GM12878 (cell line): ENCODE measurements around the gene ANKRD50. TPM values are rescaled to one million over a fixed set of nuclear protein-coding genes. Genes with fewer than 3 reads are reported as not detected.

ENCODE experiments used
- ATAC-seq: fragments of 200-7000 bp; cut with Tn5 transposase; 3 replicates; pipeline ENCODE4 v1.9.1; 2020; ENCODE audit warnings: mild to moderate bottlenecking, moderate library complexity
- BruUV-seq: library from RNA; stranded (reverse); fragments of 400-500 nt; replicated peaks from 2 replicates; lab custom pipeline; 2021; lab: Mats Ljungman, UMichigan
- CTCF ChIA-PET: fragments of 300-600 bp; sonication (Branson Sonifier 250); formaldehyde crosslinking; extraction: SDS; loops from one replicate; lab custom pipeline; 2021; ENCODE audit warnings: inconsistent platforms; lab: Yijun Ruan, JAX
- POLR2A ChIA-PET: fragments of 350-600 bp; formaldehyde crosslinking; extraction: SDS; loops from one replicate; lab custom pipeline; 2021; ENCODE audit warnings: inconsistent platforms; lab: Charles Lee
- RAD21 ChIA-PET: fragments of 300-600 bp; sonication (Branson Sonifier 250); formaldehyde crosslinking; loops from one replicate; lab custom pipeline; 2023; ENCODE audit warnings: antibody characterized with exemption; ENCODE audit not compliant: unreplicated experiment; lab: Charles Lee
- SMC1A ChIA-PET: fragments of 300-600 bp; sonication (Branson Sonifier 250); formaldehyde crosslinking; loops from one replicate; lab custom pipeline; 2023; ENCODE audit not compliant: unreplicated experiment, uncharacterized antibody; lab: Charles Lee
- DNase-seq: peaks from one replicate; pipeline ENCODE4 v3.0.0-alpha.2; 2011; ENCODE audit warnings: low read depth, low spot score
- FAIRE-seq: peaks from 3 replicates; lab custom pipeline; 2011; peaks lifted over from hg19 to GRCh38; lab: Jason Lieb, UNC
- H2AFZ ChIP-seq: 2 replicates; pipeline ENCODE4 v1.6.0; 2011; ENCODE audit warnings: low read depth, low read length, control low read depth; ENCODE audit not compliant: control insufficient read depth
- H3K27ac ChIP-seq: 2 replicates; pipeline ENCODE4 v1.5.1; 2011; ENCODE audit warnings: control low read depth; ENCODE audit not compliant: control insufficient read depth, insufficient read depth
- H3K27me3 ChIP-seq, 2 experiments: replicated peaks in 1 of 2; 2 replicates each; pipeline versions ENCODE4 v1.6.0 to v1.6.1; 2011; ENCODE audit warnings: low read length in 1 of 2; ENCODE audit not compliant: control insufficient read depth in 2 of 2, insufficient read depth in 2 of 2
- H3K36me3 ChIP-seq, 2 experiments: 2 replicates each; pipeline ENCODE4 v1.5.1; 2011; ENCODE audit warnings: low read length in 1 of 2; ENCODE audit not compliant: control insufficient read depth in 2 of 2, insufficient read depth in 2 of 2
- H3K4me1 ChIP-seq: 2 replicates; pipeline ENCODE4 v1.6.1; 2011; ENCODE audit warnings: mild to moderate bottlenecking, low read length, moderate library complexity, mixed read lengths; ENCODE audit not compliant: control insufficient read depth, insufficient read depth
- H3K4me2 ChIP-seq: 2 replicates; pipeline ENCODE4 v1.6.0; 2011; ENCODE audit warnings: control low read depth; ENCODE audit not compliant: control insufficient read depth, insufficient read depth
- H3K4me3 ChIP-seq: fragments of 200-600 bp; sonication (generic); 2 replicates; pipeline ENCODE4 v1.5.1; 2016
- H3K79me2 ChIP-seq: 2 replicates; pipeline ENCODE4 v1.6.0; 2011; ENCODE audit warnings: low read length; ENCODE audit not compliant: control insufficient read depth, insufficient read depth
- H3K9ac ChIP-seq: 2 replicates; pipeline ENCODE4 v1.8.0; 2011; ENCODE audit warnings: low read length, control low read depth, mixed read lengths; ENCODE audit not compliant: control insufficient read depth, insufficient read depth
- H3K9me3 ChIP-seq: replicated peaks from 3 replicates; pipeline ENCODE4 v1.5.1; 2011; ENCODE audit warnings: mild to moderate bottlenecking, low read length; ENCODE audit not compliant: control insufficient read depth, insufficient read depth
- H4K20me1 ChIP-seq: 2 replicates; pipeline ENCODE4 v1.6.0; 2011; ENCODE audit not compliant: control insufficient read depth, insufficient read depth
- BACH1 ChIP-seq: fragments of 450-650 bp; IDR thresholded peaks from 2 replicates; pipeline ENCODE4 v1.6.1; 2017; ENCODE audit warnings: mild to moderate bottlenecking, borderline replicate concordance
- BCLAF1 ChIP-seq: fragments of 450-650 bp; IDR thresholded peaks from 2 replicates; pipeline ENCODE4 v1.6.1; 2017; ENCODE audit warnings: antibody characterized with exemption, mild to moderate bottlenecking, moderate library complexity
- EGR1 ChIP-seq, 2 experiments: IDR thresholded peaks; 1 replicate in 1 of 2; 2 replicates in 1 of 2; pipeline ENCODE4 v1.6.1; 2011 to 2012; ENCODE audit warnings: low read depth in 2 of 2, low read length in 2 of 2, borderline replicate concordance in 1 of 2, mild to moderate bottlenecking in 1 of 2, moderate library complexity in 1 of 2
- NR2F1 ChIP-seq: fragments of 450-650 bp; conservative IDR thresholded peaks from 2 replicates; pipeline ENCODE4 v1.6.1; 2017; ENCODE audit warnings: mild to moderate bottlenecking
- SUPT20H ChIP-seq: IDR thresholded peaks from 2 replicates; pipeline ENCODE4 v1.6.1; 2011; ENCODE audit warnings: low read depth, mild to moderate bottlenecking, low read length, moderate library complexity, borderline replicate concordance; ENCODE audit not compliant: control insufficient read depth
- TBL1XR1 ChIP-seq: IDR thresholded peaks from 2 replicates; pipeline ENCODE4 v1.6.1; 2012; ENCODE audit warnings: low read depth, low read length, improper control_type of control experiment
- WGBS: methylation state at CpG from one replicate; pipeline ENCODE4 v1.1.6; 2016; ENCODE audit warnings: low lambda C conversion rate; ENCODE audit not compliant: insufficient replicate concordance, insufficient coverage; ENCODE audit errors: missing lambda C conversion rate; 5-methylcytosine and 5-hydroxymethylcytosine counted together
- in situ Hi-C: fragments of 300-500 bp; cut with MboI; formaldehyde crosslinking; loops from 9 replicates; pipeline ENCODE4 v1.14.3; 2018; ENCODE audit warnings: mixed read lengths
- intact Hi-C: fragments of 100-400 bp; cut with micrococcal nuclease; formaldehyde crosslinking; loops from one replicate; pipeline ENCODE4 v1.14.2; 2022; ENCODE audit not compliant: unreplicated experiment
- polyA plus RNA-seq, 11 experiments: library from polyadenylated mRNA; depleted of rRNA in 4 of 11; unstranded in 6 of 11; stranded (reverse) in 5 of 11; fragments of >200 nt; fragmentation: Nextera tagmentation in 4 of 11; fragmentation: Illumina TruSeq in 1 of 11; extraction: Ambion mirVana in 4 of 11; extraction: Trizol in 1 of 11; gene quantifications; 1 replicate in 1 of 11; 2 replicates in 10 of 11; pipeline versions ENCODE4 v1.2.1 to v1.2.3, GENCODE V29; 2011 to 2016; ENCODE audit warnings: inconsistent platforms in 2 of 11, missing spikeins in 2 of 11, low read depth in 1 of 11
- total RNA-seq, 4 experiments: library from RNA; depleted of rRNA in 3 of 4; stranded (reverse); fragments of >200 nt in 3 of 4; fragmentation: Illumina TruSeq in 1 of 4; extraction: Trizol in 1 of 4; gene quantifications; 2 replicates each; pipeline versions ENCODE4 v1.2.1 to v1.2.3, GENCODE V29; 2013 to 2021

ANKRD50 gene
- total and polyA plus RNA-seq, 10 of the 15 experiments (the other 5 are each of a cell fraction or from before 2014, with no cell fraction given), result under 0.01 to 0.10 (median 0.03) TPM; not detected in 1

GRCh38 chr4:124632439-124632838 is 80.1 kb downstream of the ANKRD50 start:
- Histone ChIP-seq H3K79me2 (no peaks in the 10 kb centered on the region), H3K36me3 (no peaks in the 10 kb centered on the region), H3K27me3 (no peaks in the 10 kb centered on the region), H3K9ac (no peak overlapping the region), H3K4me2 (no peak overlapping the region), H3K4me1 (no peaks in the 10 kb centered on the region), H3K9me3 (no peaks in the 10 kb centered on the region), H3K27ac (no peak overlapping the region), H4K20me1 (no peaks in the 10 kb centered on the region), H2AFZ (no peak overlapping the region), H3K4me3 (no peak overlapping the region)
- no peak for TF ChIP-seq NR2F1
- no peak for TF ChIP-seq TBL1XR1
- TF ChIP-seq BCLAF1, result no peak
- no peak for TF ChIP-seq BACH1
- TF ChIP-seq EGR1 (IDR thresholded peaks at IDR 0.05; ENCODE audit: borderline replicate concordance in 1 of 2, low read depth in 2 of 2, low read length in 2 of 2), result no peak
- TF ChIP-seq SUPT20H, result no peak
- SMC1A ChIA-PET, result no interaction called here
- RAD21 ChIA-PET, result no interaction called here
- in situ Hi-C loops (no loop called here), intact Hi-C loops (no loop called here)
- ATAC-seq, result no peak
- 0% methylated on average over 5 of the region's 5 CpGs for WGBS
- no peak for DNase-seq
- CTCF ChIA-PET, result no interaction called here
- BruUV-seq, result no TSS peak
- POLR2A ChIA-PET, result no interaction called here
- FAIRE-seq, result no peak
